HEK293 (cell line): Measurements from ENCODE around the gene CCL24.

ENCODE experiments used
- CTCF ChIA-PET: fragments of 350-600 bp; formaldehyde crosslinking; extraction: SDS; loops from one replicate; lab custom pipeline; 2021; ENCODE audit warnings: antibody characterized with exemption; lab: Yijun Ruan, JAX
- POLR2A ChIA-PET: fragments of 300-600 bp; formaldehyde crosslinking; extraction: SDS; loops from one replicate; lab custom pipeline; 2020; ENCODE audit warnings: antibody characterized with exemption, inconsistent platforms; lab: Yijun Ruan, JAX
- H3K27ac ChIP-seq: fragments of 200-500 bp; sonication (Bioruptor generic); 2 replicates; pipeline ENCODE4 v1.5.1; 2014; ENCODE audit warnings: low read depth, low read length, control low read depth, inconsistent platforms; ENCODE audit errors: extremely low read depth
- H3K36me3 ChIP-seq, 2 experiments: fragments of 200-500 bp in 1 of 2; sonication (Bioruptor generic) in 1 of 2; 1 replicate in 1 of 2; 2 replicates in 1 of 2; pipeline ENCODE4 v1.5.1; 2014 to 2017; ENCODE audit warnings: inconsistent platforms in 2 of 2, low read length in 2 of 2; ENCODE audit not compliant: control insufficient read depth in 2 of 2, insufficient read depth in 1 of 2
- H3K4me1 ChIP-seq: fragments of 200-500 bp; sonication (Bioruptor generic); 2 replicates; pipeline ENCODE4 v1.5.1; 2014; ENCODE audit warnings: mild to moderate bottlenecking, low read length, inconsistent platforms; ENCODE audit not compliant: control insufficient read depth, insufficient read depth
- H3K4me3 ChIP-seq: 2 replicates; pipeline ENCODE4 v1.5.1; 2011; ENCODE audit warnings: low read depth, mild to moderate bottlenecking, control low read depth, low read length, moderate library complexity
- H3K9me3 ChIP-seq: fragments of 200-500 bp; sonication (Bioruptor generic); 2 replicates; pipeline ENCODE4 v1.5.1; 2014; ENCODE audit warnings: low read depth, low read length, inconsistent platforms; ENCODE audit not compliant: control insufficient read depth, insufficient read depth
- GLI4 ChIP-seq: fragments of 450-650 bp; formaldehyde crosslinking; IDR thresholded peaks from 2 replicates; pipeline ENCODE4 v1.5.1; 2016; ENCODE audit warnings: missing biosample characterization, missing genetic modification characterization
- GLIS1 ChIP-seq: fragments of 450-650 bp; formaldehyde crosslinking; IDR thresholded peaks from 2 replicates; pipeline ENCODE4 v1.5.1; 2016; ENCODE audit warnings: missing biosample characterization, missing genetic modification characterization
- RBAK ChIP-seq: fragments of 450-650 bp; formaldehyde crosslinking; IDR thresholded peaks from 2 replicates; pipeline ENCODE4 v1.5.1; 2016; ENCODE audit warnings: missing biosample characterization, missing genetic modification characterization
- REST ChIP-seq: fragments of 450-650 bp; formaldehyde crosslinking; IDR thresholded peaks from 2 replicates; pipeline ENCODE4 v1.5.1; 2016; ENCODE audit warnings: missing biosample characterization, missing genetic modification characterization
- ZBTB26 ChIP-seq: fragments of 450-650 bp; formaldehyde crosslinking; optimal IDR thresholded peaks from 2 replicates; pipeline ENCODE3; 2016; ENCODE audit warnings: missing biosample characterization, mild to moderate bottlenecking, missing genetic modification characterization
- ZFP41 ChIP-seq: fragments of 450-650 bp; formaldehyde crosslinking; IDR thresholded peaks from 2 replicates; pipeline ENCODE4 v1.5.1; 2016; ENCODE audit warnings: missing biosample characterization, missing genetic modification characterization, borderline replicate concordance
- ZNF140 ChIP-seq: fragments of 450-650 bp; formaldehyde crosslinking; IDR thresholded peaks from 2 replicates; pipeline ENCODE4 v1.5.1; 2016; ENCODE audit warnings: missing biosample characterization, missing genetic modification characterization
- ZNF16 ChIP-seq: fragments of 450-650 bp; formaldehyde crosslinking; IDR thresholded peaks from 2 replicates; pipeline ENCODE4 v1.5.1; 2016; ENCODE audit warnings: low read depth, missing biosample characterization, missing genetic modification characterization
- ZNF174 ChIP-seq: fragments of 450-650 bp; formaldehyde crosslinking; IDR thresholded peaks from 2 replicates; pipeline ENCODE4 v1.5.0; 2017; ENCODE audit warnings: missing biosample characterization, mild to moderate bottlenecking, missing genetic modification characterization
- ZNF202 ChIP-seq: fragments of 450-650 bp; formaldehyde crosslinking; IDR thresholded peaks from 2 replicates; pipeline ENCODE4 v1.5.1; 2016; ENCODE audit warnings: missing biosample characterization, missing genetic modification characterization, borderline replicate concordance
- ZNF311 ChIP-seq: fragments of 450-650 bp; formaldehyde crosslinking; IDR thresholded peaks from 2 replicates; pipeline ENCODE4 v1.5.1; 2017; ENCODE audit warnings: missing biosample characterization, missing genetic modification characterization, borderline replicate concordance
- ZNF394 ChIP-seq: fragments of 450-650 bp; formaldehyde crosslinking; IDR thresholded peaks from 2 replicates; pipeline ENCODE4 v1.5.1; 2016; ENCODE audit warnings: missing biosample characterization, missing genetic modification characterization, mild to moderate bottlenecking, moderate library complexity, borderline replicate concordance
- ZNF423 ChIP-seq: fragments of 450-650 bp; formaldehyde crosslinking; IDR thresholded peaks from 2 replicates; pipeline ENCODE4 v1.5.1; 2016; ENCODE audit warnings: missing biosample characterization, missing genetic modification characterization
- ZNF530 ChIP-seq: fragments of 450-650 bp; formaldehyde crosslinking; IDR thresholded peaks from 2 replicates; pipeline ENCODE4 v1.5.1; 2016; ENCODE audit warnings: low read depth, missing biosample characterization, missing genetic modification characterization
- ZNF544 ChIP-seq: fragments of 450-650 bp; formaldehyde crosslinking; IDR thresholded peaks from 2 replicates; pipeline ENCODE4 v1.5.0; 2017; ENCODE audit warnings: missing biosample characterization, missing genetic modification characterization
- ZNF558 ChIP-seq: fragments of 450-650 bp; formaldehyde crosslinking; IDR thresholded peaks from 2 replicates; pipeline ENCODE4 v1.5.1; 2016; ENCODE audit warnings: missing biosample characterization, missing genetic modification characterization
- ZNF561 ChIP-seq: fragments of 450-650 bp; IDR thresholded peaks from 2 replicates; pipeline ENCODE4 v1.5.1; 2018; ENCODE audit warnings: missing biosample characterization, missing genetic modification characterization, borderline replicate concordance
- ZNF621 ChIP-seq: fragments of 450-650 bp; formaldehyde crosslinking; IDR thresholded peaks from 2 replicates; pipeline ENCODE4 v1.5.1; 2017; ENCODE audit warnings: missing biosample characterization, missing genetic modification characterization
- ZNF629 ChIP-seq: fragments of 450-650 bp; formaldehyde crosslinking; IDR thresholded peaks from 2 replicates; pipeline ENCODE4 v1.5.1; 2017; ENCODE audit warnings: missing biosample characterization, missing genetic modification characterization
- ZNF670 ChIP-seq: fragments of 450-650 bp; formaldehyde crosslinking; IDR thresholded peaks from 2 replicates; pipeline ENCODE4 v1.5.1; 2016; ENCODE audit warnings: missing biosample characterization, missing genetic modification characterization, low read depth
- ZNF830 ChIP-seq: fragments of 450-650 bp; IDR thresholded peaks from 2 replicates; pipeline ENCODE4 v1.5.0; 2018; ENCODE audit warnings: missing biosample characterization, missing genetic modification characterization, low read depth, mild to moderate bottlenecking, moderate library complexity
- ZSCAN16 ChIP-seq: fragments of 450-650 bp; formaldehyde crosslinking; IDR thresholded peaks from 2 replicates; pipeline ENCODE4 v1.5.1; 2016; ENCODE audit warnings: missing biosample characterization, missing genetic modification characterization
- ZSCAN30 ChIP-seq: fragments of 450-650 bp; IDR thresholded peaks from 2 replicates; pipeline ENCODE4 v1.5.1; 2018; ENCODE audit warnings: missing biosample characterization, mild to moderate bottlenecking, missing genetic modification characterization, moderate library complexity
- TF ChIP-seq, protein P1 (sequence below): IDR thresholded peaks from 2 replicates; pipeline ENCODE4 v1.6.1; 2011; ENCODE audit warnings: mild to moderate bottlenecking, low read depth, low read length, borderline replicate concordance
- TF ChIP-seq, protein P2 (sequence below): fragments of 450-650 bp; formaldehyde crosslinking; IDR thresholded peaks from 2 replicates; pipeline ENCODE4 v1.5.1; 2016; ENCODE audit warnings: missing biosample characterization, missing genetic modification characterization

Gene CCL24

GRCh38 chr7:75804705-75805104 is 8.9 kb downstream of the CCL24 start:
- H3K27ac ChIP-seq: no peak overlapping the region
- CTCF ChIA-PET: no interaction called here
- POLR2A ChIA-PET: no interaction called here
- no peak for TF ChIP-seq ZNF202 (tag by site-specific recombination)
- no peak for TF ChIP-seq ZNF558 (tag by site-specific recombination)
- TF ChIP-seq ZNF140 (tag by site-specific recombination): no peak
- TF ChIP-seq ZNF311 (tag by site-specific recombination): no peak
- TF ChIP-seq ZSCAN30: no peak
- no peak for TF ChIP-seq ZNF621
- no peak for TF ChIP-seq GLI4 (tag by site-specific recombination)
- no peak for TF ChIP-seq ZNF830 (tag by site-specific recombination)
- no peak for TF ChIP-seq ZNF561 (tag by site-specific recombination)
- TF ChIP-seq ZNF174 (tag by site-specific recombination): no peak
- TF ChIP-seq ZSCAN16 (tag by site-specific recombination): no peak
- TF ChIP-seq ZNF16 (tag by site-specific recombination): no peak
- TF ChIP-seq ZNF629 (tag by site-specific recombination): no peak
- TF ChIP-seq ZBTB26 (tag by site-specific recombination): no peak
- no peak for TF ChIP-seq ZNF544
- TF ChIP-seq GLIS1 (tag by site-specific recombination): no peak
- TF ChIP-seq REST (tag by site-specific recombination): no peak
- TF ChIP-seq, protein P1, sequence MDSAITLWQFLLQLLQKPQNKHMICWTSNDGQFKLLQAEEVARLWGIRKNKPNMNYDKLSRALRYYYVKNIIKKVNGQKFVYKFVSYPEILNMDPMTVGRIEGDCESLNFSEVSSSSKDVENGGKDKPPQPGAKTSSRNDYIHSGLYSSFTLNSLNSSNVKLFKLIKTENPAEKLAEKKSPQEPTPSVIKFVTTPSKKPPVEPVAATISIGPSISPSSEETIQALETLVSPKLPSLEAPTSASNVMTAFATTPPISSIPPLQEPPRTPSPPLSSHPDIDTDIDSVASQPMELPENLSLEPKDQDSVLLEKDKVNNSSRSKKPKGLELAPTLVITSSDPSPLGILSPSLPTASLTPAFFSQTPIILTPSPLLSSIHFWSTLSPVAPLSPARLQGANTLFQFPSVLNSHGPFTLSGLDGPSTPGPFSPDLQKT: no peak
- no peaks in the 10 kb centered on the region for H3K9me3 ChIP-seq
- no peak overlapping the region for H3K4me3 ChIP-seq
- no peaks in the 10 kb centered on the region for H3K4me1 ChIP-seq
- H3K36me3 ChIP-seq: no peaks in the 10 kb centered on the region

DNA sequence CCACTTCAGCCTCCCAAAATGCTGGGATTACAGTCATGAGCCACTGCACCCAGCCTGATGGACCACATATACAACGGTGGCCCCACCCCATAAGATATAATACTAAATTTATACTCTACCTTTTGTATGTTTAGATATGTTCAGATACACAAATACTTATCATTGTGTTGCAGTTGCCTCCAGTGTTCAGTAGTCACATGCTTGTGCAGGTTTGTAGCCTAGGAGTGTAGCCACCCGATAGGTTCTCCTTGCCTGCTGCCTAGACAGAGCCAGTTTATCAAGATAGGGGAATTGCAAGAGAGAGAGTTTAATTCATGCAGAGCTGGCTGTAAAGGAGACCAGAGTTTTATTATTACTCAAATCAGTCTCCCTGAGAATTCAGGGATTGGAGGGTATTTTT is 9.6 kb downstream of the CCL24 start:
- no peak overlapping the region for H3K27ac ChIP-seq
- H3K36me3 ChIP-seq: no peaks in the 10 kb centered on the region
- no peaks in the 10 kb centered on the region for H3K9me3 ChIP-seq
- POLR2A ChIA-PET: no interaction called here
- no peaks in the 10 kb centered on the region for H3K4me1 ChIP-seq
- CTCF ChIA-PET: no interaction called here
- H3K4me3 ChIP-seq: no peak overlapping the region
- TF ChIP-seq ZNF394 (tag by site-specific recombination) (no peak), ZNF423 (tag by site-specific recombination) (no peak), ZNF530 (no peak), ZNF670 (tag by site-specific recombination) (no peak), ZFP41 (tag by site-specific recombination) (no peak), RBAK (no peak)
- TF ChIP-seq, protein P2, sequence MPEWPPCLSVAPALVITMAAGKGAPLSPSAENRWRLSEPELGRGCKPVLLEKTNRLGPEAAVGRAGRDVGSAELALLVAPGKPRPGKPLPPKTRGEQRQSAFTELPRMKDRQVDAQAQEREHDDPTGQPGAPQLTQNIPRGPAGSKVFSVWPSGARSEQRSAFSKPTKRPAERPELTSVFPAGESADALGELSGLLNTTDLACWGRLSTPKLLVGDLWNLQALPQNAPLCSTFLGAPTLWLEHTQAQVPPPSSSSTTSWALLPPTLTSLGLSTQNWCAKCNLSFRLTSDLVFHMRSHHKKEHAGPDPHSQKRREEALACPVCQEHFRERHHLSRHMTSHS (tag by site-specific recombination): no peak
- TF ChIP-seq, all 188 proteins: peak for 0
